MM.1S (cell line): ENCODE data around the gene TYW3.

Source experiments
- EZH2 ChIP-seq: fragments of 300-600 bp; sonication (generic); optimal IDR thresholded peaks from 2 replicates; pipeline ENCODE3; 2017; ENCODE audit warnings: low read depth, mild to moderate bottlenecking, antibody characterized with exemption, low read length, mixed read lengths
- TF ChIP-seq, protein P1 (sequence below): fragments of 300-600 bp; sonication (generic); IDR thresholded peaks from 2 replicates; pipeline ENCODE4 v1.5.1; 2016; ENCODE audit warnings: antibody characterized with exemption, low read length, mixed read lengths

DNA sequence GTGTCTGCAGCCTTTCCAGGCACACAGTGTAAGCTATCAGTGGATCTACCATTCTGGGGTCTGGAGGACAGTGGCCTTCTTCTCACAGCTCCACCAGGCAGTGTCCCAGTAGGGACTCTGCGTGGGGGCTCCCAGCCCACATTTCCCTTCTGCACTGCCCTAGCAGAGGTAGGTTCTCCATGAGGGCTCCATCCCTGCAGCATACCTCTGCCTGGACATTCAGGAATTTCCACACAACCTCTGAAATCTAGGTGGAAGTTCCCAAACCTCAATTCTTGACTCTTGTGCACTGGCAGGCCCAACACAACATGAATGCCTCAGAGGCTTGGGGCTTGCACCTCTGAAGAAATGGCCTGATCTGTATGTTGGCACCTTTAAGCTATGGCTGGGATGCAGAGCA lies 6.9 kb upstream of the TYW3 start:
- TF ChIP-seq, protein P1, sequence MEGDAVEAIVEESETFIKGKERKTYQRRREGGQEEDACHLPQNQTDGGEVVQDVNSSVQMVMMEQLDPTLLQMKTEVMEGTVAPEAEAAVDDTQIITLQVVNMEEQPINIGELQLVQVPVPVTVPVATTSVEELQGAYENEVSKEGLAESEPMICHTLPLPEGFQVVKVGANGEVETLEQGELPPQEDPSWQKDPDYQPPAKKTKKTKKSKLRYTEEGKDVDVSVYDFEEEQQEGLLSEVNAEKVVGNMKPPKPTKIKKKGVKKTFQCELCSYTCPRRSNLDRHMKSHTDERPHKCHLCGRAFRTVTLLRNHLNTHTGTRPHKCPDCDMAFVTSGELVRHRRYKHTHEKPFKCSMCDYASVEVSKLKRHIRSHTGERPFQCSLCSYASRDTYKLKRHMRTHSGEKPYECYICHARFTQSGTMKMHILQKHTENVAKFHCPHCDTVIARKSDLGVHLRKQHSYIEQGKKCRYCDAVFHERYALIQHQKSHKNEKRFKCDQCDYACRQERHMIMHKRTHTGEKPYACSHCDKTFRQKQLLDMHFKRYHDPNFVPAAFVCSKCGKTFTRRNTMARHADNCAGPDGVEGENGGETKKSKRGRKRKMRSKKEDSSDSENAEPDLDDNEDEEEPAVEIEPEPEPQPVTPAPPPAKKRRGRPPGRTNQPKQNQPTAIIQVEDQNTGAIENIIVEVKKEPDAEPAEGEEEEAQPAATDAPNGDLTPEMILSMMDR: no peak
- no peak for TF ChIP-seq EZH2
